ENCODE results near the gene SH3D21. TPM values are rescaled to one million over a fixed set of nuclear protein-coding genes. Genes with fewer than 3 reads are reported as not detected.

SH3D21 gene
- 10 to 100 TPM; 19.0 to 43.2 (median 30.3) TPM for polyA plus RNA-seq (ENCODE audit: insufficient read length in 3 of 3)
- long read RNA-seq, donor 1, result 0 reads
- long read RNA-seq, donor 2, partial matches to known transcripts, result 9 of 129 reads
- long read RNA-seq, donor 2, other reads (novel, unspliced or antisense), result 120 of 129 reads
- long read RNA-seq, donor 3, partial matches to known transcripts, result 260 of 273 reads
- long read RNA-seq, donor 3, other reads (novel, unspliced or antisense), result 13 of 273 reads
- long read RNA-seq, donor 4, partial matches to known transcripts, result 186 of 192 reads
- long read RNA-seq, donor 4, other reads (novel, unspliced or antisense), result 6 of 192 reads
- long read RNA-seq, donor 5, result 0 reads
- long read RNA-seq, donor 6, partial matches to known transcripts, result 12 of 116 reads
- long read RNA-seq, donor 6, other reads (novel, unspliced or antisense), result 104 of 116 reads
- long read RNA-seq, donor 7, partial matches to known transcripts, result 6 of 206 reads
- long read RNA-seq, donor 7, other reads (novel, unspliced or antisense), result 200 of 206 reads
- long read RNA-seq, donor 8, partial matches to known transcripts, result 33 of 280 reads
- long read RNA-seq, donor 8, other reads (novel, unspliced or antisense), result 247 of 280 reads
- long read RNA-seq, donor 9, partial matches to known transcripts, result 16 of 164 reads
- long read RNA-seq, donor 9, other reads (novel, unspliced or antisense), result 148 of 164 reads
- long read RNA-seq, donor 10, partial matches to known transcripts, result 125 of 135 reads
- long read RNA-seq, donor 10, other reads (novel, unspliced or antisense), result 10 of 135 reads
- long read RNA-seq, donor 11, partial matches to known transcripts, result 7 of 166 reads
- long read RNA-seq, donor 11, other reads (novel, unspliced or antisense), result 159 of 166 reads
- long read RNA-seq, donor 12, result 0 reads
- long read RNA-seq, donor 13, result 0 reads
- long read RNA-seq, donor 14, partial matches to known transcripts, result 24 of 273 reads
- long read RNA-seq, donor 14, other reads (novel, unspliced or antisense), result 249 of 273 reads
- long read RNA-seq, donor 15, partial matches to known transcripts, result 0 of 52 reads
- long read RNA-seq, donor 15, other reads (novel, unspliced or antisense), result 52 of 52 reads
- long read RNA-seq, donor 16, partial matches to known transcripts, result 57 of 527 reads
- long read RNA-seq, donor 16, other reads (novel, unspliced or antisense), result 469 of 527 reads

GRCh38 chr1:36306210-36306901, at the start of gene SH3D21:
SH3D21 (plus strand) TSS chr1:36306368; CDS start chr1:36306421, 53 bp downstream.
- peak in 2 of 11 donors; percentile 32 to 42 for DNase-seq (ENCODE audit: extremely low read depth in 1 of 11, low read depth in 9 of 11, low spot score in 4 of 11)

- no peak for DNase-seq (ENCODE audit: extremely low read depth in 1 of 11, low read depth in 9 of 11, low spot score in 4 of 11)
Observed at GRCh38 chr1:36256558-36257374, 49.4 kb upstream of the SH3D21 start.

GRCh38 chr1:36257375-36257767, 48.8 kb upstream of the SH3D21 start:
- DNase-seq (ENCODE audit: extremely low read depth in 1 of 11, low read depth in 9 of 11, low spot score in 4 of 11), result no peak

- no peak for DNase-seq (ENCODE audit: extremely low read depth in 1 of 11, low read depth in 9 of 11, low spot score in 4 of 11)
Observed at GRCh38 chr1:36258960-36259344, 47.2 kb upstream of the SH3D21 start.

GRCh38 chr1:36268981-36269380, 37.2 kb upstream of the SH3D21 start:
- no peak for DNase-seq (ENCODE audit: extremely low read depth in 1 of 11, low read depth in 9 of 11, low spot score in 4 of 11)

- DNase-seq (ENCODE audit: extremely low read depth in 1 of 11, low read depth in 9 of 11, low spot score in 4 of 11), result no peak
Observed at GRCh38 chr1:36269408-36269838, 36.7 kb upstream of the SH3D21 start.

GRCh38 chr1:36273024-36273423, 33.1 kb upstream of the SH3D21 start:
- no peak for DNase-seq (ENCODE audit: extremely low read depth in 1 of 11, low read depth in 9 of 11, low spot score in 4 of 11)

GRCh38 chr1:36274201-36274600, 32.0 kb upstream of the SH3D21 start:
- DNase-seq (ENCODE audit: extremely low read depth in 1 of 11, low read depth in 9 of 11, low spot score in 4 of 11), result no peak

GRCh38 chr1:36276688-36277087, 29.5 kb upstream of the SH3D21 start:
- DNase-seq (ENCODE audit: extremely low read depth in 1 of 11, low read depth in 9 of 11, low spot score in 4 of 11), result no peak

GRCh38 chr1:36279110-36279788, 26.9 kb upstream of the SH3D21 start:
- DNase-seq (ENCODE audit: extremely low read depth in 1 of 11, low read depth in 9 of 11, low spot score in 4 of 11), result no peak

- DNase-seq (ENCODE audit: extremely low read depth in 1 of 11, low read depth in 9 of 11, low spot score in 4 of 11), result no peak
Observed at GRCh38 chr1:36279789-36280296, 26.3 kb upstream of the SH3D21 start.

- DNase-seq (ENCODE audit: extremely low read depth in 1 of 11, low read depth in 9 of 11, low spot score in 4 of 11), result no peak
Observed at GRCh38 chr1:36284061-36284460, 22.1 kb upstream of the SH3D21 start.

GRCh38 chr1:36284517-36284916, 21.7 kb upstream of the SH3D21 start:
- no peak for DNase-seq (ENCODE audit: extremely low read depth in 1 of 11, low read depth in 9 of 11, low spot score in 4 of 11)

- peak; percentile 61 to 86 (median 76) for DNase-seq (ENCODE audit: extremely low read depth in 1 of 11, low read depth in 9 of 11, low spot score in 4 of 11)
Observed at GRCh38 chr1:36285443-36286101, 20.6 kb upstream of the SH3D21 start.

- no peak for DNase-seq (ENCODE audit: extremely low read depth in 1 of 11, low read depth in 9 of 11, low spot score in 4 of 11)
Observed at GRCh38 chr1:36286802-36287201, 19.4 kb upstream of the SH3D21 start.

- no peak for DNase-seq (ENCODE audit: extremely low read depth in 1 of 11, low read depth in 9 of 11, low spot score in 4 of 11)
Observed at GRCh38 chr1:36287595-36287994, 18.6 kb upstream of the SH3D21 start.

- no peak for DNase-seq (ENCODE audit: extremely low read depth in 1 of 11, low read depth in 9 of 11, low spot score in 4 of 11)
Observed at GRCh38 chr1:36295390-36295789, 10.8 kb upstream of the SH3D21 start.
